CD4-positive, alpha-beta T cell treated with Interleukin-15 for 1 hour (primary cell): Measurements from ENCODE around the gene NSD1.
A peak's percentile ranks its signal among the peaks of the same experiment; 100 is the strongest.

Experiments used
- DNase-seq: peaks from one replicate; pipeline ENCODE4 v3.0.0-alpha.2; 2020

The NSD1 gene

GRCh38 chr5:177310332-177310731 is 176.8 kb downstream of the NSD1 start:
- DNase-seq = no peak

- DNase-seq = peak; percentile 55
Observed at GRCh38 chr5:177310757-177311391, 177.3 kb downstream of the NSD1 start.

GRCh38 chr5:177311392-177311722 is 177.8 kb downstream of the NSD1 start:
- DNase-seq = no peak

- peak; percentile 96 for DNase-seq
Observed at GRCh38 chr5:177311723-177312648, 178.4 kb downstream of the NSD1 start, which contains the start of gene MXD3. Gene MXD3, minus strand, starts transcription at chr5:177311898. Its CDS starts 68 bp downstream, at chr5:177311830.

- DNase-seq = no peak
Observed at GRCh38 chr5:177312649-177313181, 179.1 kb downstream of the NSD1 start.

- no peak for DNase-seq
Observed at GRCh38 chr5:177313561-177314259, 180.1 kb downstream of the NSD1 start.

- DNase-seq = no peak
Observed at GRCh38 chr5:177314376-177315342, 181.1 kb downstream of the NSD1 start.

- DNase-seq = no peak
Observed at GRCh38 chr5:177315411-177315810, 181.8 kb downstream of the NSD1 start.

- DNase-seq = no peak
Observed at GRCh38 chr5:177316005-177316404, 182.4 kb downstream of the NSD1 start.

GRCh38 chr5:177317959-177318377 is 184.4 kb downstream of the NSD1 start:
- peak; percentile 75 for DNase-seq

- DNase-seq = no peak
Observed at GRCh38 chr5:177319913-177320588, 186.5 kb downstream of the NSD1 start.

- DNase-seq = no peak
Observed at GRCh38 chr5:177320879-177321278, 187.3 kb downstream of the NSD1 start.

GRCh38 chr5:177325868-177326381 is 192.4 kb downstream of the NSD1 start:
- no peak for DNase-seq

- DNase-seq = no peak
Observed at GRCh38 chr5:177327539-177328522, 194.3 kb downstream of the NSD1 start.

- DNase-seq = no peak
Observed at GRCh38 chr5:177328545-177329231, 195.1 kb downstream of the NSD1 start.

- DNase-seq = no peak
Observed at GRCh38 chr5:177329883-177330282, 196.3 kb downstream of the NSD1 start.

GRCh38 chr5:177330991-177331842 is 197.6 kb downstream of the NSD1 start:
- no peak for DNase-seq
